ENCODE measurements around the gene SLX4IP. TPM values are rescaled to one million over a fixed set of nuclear protein-coding genes. Genes with fewer than 3 reads are reported as not detected.

Gene SLX4IP
- total RNA-seq, 1 experiment from 2014 or later = 5.4 TPM

DNA sequence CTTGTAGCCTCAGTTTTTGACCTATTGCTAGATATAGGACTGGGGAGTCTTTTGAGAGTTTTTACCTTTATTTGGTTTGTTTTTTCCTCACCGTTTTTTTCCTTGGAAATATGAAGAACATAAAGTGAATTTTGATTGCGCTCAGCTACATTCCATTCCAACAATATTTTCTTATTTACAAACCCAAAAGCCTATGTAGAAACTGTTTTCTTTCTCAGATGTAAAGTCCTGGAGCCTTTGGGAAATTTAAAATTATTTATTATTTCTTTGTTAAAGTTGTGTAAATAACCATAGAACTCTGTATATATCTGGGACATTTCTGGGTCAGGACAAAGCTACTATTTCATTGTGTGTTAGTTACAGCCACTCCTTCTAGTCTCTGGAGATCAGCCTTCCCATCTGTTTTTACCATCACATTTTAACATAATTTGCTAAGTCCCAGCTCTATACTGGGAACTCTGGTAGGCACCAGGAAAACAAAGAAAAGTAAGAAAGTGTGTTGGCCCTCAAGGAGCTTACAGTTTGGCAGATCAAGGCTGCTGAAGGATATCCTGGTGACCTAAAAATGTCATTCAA is 169.8 kb downstream of the SLX4IP start:
- no peak for DNase-seq
- peaks cover 13% of the 10 kb centered on the region for H3K4me1 Mint-ChIP-seq (ENCODE audit: low read depth, unreplicated experiment)
- TF ChIP-seq, protein P1, sequence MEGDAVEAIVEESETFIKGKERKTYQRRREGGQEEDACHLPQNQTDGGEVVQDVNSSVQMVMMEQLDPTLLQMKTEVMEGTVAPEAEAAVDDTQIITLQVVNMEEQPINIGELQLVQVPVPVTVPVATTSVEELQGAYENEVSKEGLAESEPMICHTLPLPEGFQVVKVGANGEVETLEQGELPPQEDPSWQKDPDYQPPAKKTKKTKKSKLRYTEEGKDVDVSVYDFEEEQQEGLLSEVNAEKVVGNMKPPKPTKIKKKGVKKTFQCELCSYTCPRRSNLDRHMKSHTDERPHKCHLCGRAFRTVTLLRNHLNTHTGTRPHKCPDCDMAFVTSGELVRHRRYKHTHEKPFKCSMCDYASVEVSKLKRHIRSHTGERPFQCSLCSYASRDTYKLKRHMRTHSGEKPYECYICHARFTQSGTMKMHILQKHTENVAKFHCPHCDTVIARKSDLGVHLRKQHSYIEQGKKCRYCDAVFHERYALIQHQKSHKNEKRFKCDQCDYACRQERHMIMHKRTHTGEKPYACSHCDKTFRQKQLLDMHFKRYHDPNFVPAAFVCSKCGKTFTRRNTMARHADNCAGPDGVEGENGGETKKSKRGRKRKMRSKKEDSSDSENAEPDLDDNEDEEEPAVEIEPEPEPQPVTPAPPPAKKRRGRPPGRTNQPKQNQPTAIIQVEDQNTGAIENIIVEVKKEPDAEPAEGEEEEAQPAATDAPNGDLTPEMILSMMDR (IDR thresholded peaks at IDR 0.05; ENCODE audit: unreplicated experiment) = no peak
- no peak overlapping the region for H3K4me3 Mint-ChIP-seq (ENCODE audit: low read depth, unreplicated experiment)
- intact Hi-C loops (cut with micrococcal nuclease; ENCODE audit: unreplicated experiment) = no loop called here
- H3K36me3 Mint-ChIP-seq (ENCODE audit: insufficient read depth, unreplicated experiment) = peaks cover 5% of the 10 kb centered on the region
- CTCF ChIA-PET = interaction anchor here (0.5 kb wide), 1 partner anchor 63 kb away, joined by 6 read pairs; no protein-coding TSS in a partner anchor
- peaks cover 2% of the 10 kb centered on the region for H3K9me3 Mint-ChIP-seq (ENCODE audit: low read depth, unreplicated experiment)
- BruUV-seq (replicated peaks) = no TSS peak
- H3K27ac Mint-ChIP-seq (ENCODE audit: unreplicated experiment) = peak overlapping the region; percentile 16
- H3K27me3 Mint-ChIP-seq (ENCODE audit: unreplicated experiment) = no peaks in the 10 kb centered on the region

DNA sequence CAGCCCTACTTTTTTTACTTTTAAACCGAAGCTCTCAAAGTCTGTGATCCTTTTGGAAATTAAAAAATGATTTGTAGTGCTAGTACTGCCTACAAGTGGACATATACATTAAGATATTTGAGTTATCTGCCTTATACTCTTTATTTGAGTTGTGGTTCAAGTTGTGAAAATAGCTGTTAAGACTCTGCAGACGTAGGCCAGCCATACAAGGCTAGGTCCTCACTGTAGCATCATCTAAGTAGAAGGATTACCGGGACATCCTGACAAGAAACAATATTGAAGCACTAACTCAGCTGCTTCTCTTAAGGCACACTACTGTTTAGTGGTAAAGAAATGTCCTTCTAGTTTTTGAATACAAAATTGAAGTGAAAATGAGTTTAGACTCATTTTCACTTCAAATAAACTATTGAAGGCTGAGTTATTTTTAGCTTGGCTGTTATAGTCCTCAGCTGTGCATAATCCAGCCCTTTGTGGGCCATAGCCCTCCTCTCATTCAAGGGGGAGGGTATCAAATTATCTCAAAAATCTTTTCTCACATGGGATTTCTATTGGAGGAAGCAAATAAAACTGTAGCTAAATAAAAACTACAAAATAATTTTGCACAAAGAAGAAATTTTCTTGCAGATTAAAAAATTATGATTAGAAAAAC is 170.6 kb downstream of the SLX4IP start:
- peaks cover 2% of the 10 kb centered on the region for H3K9me3 Mint-ChIP-seq (ENCODE audit: low read depth, unreplicated experiment)
- CTCF ChIA-PET = interaction anchor here (0.8 kb wide), 1 partner anchor 13 kb away, joined by 3 read pairs; no protein-coding TSS in a partner anchor

DNA sequence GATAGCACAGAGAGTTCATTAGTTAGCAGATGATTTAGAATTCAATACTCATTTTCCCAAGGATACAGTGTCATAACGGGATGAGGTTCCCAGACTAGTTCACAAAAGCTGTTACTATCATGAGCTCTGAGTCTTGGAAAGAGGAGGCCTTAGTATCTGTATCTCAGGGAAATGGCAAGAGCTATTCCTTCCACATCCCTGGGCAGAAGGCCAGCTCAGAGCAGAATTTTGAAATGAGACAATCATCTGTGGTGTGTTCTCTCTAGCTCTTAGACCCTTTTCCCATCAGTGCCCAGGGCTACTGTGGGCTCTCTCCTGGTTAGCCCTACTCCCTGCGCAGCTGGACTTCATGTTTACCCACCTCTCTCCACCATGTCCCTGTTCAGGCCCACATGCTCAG is 174.2 kb downstream of the SLX4IP start:
- Mint-ChIP-seq H3K9me3 (ENCODE audit: low read depth, unreplicated experiment) (no peaks in the 10 kb centered on the region), H3K27ac (ENCODE audit: unreplicated experiment) (no peak overlapping the region)

More for the DNA sequence above, 170.6 kb downstream of the SLX4IP start:
- no peaks in the 10 kb centered on the region for H3K27me3 Mint-ChIP-seq (ENCODE audit: unreplicated experiment)
- BruUV-seq (replicated peaks) = no TSS peak
- H3K4me3 Mint-ChIP-seq (ENCODE audit: low read depth, unreplicated experiment) = no peak overlapping the region
- H3K4me1 Mint-ChIP-seq (ENCODE audit: low read depth, unreplicated experiment) = peaks cover 13% of the 10 kb centered on the region
- H3K36me3 Mint-ChIP-seq (ENCODE audit: insufficient read depth, unreplicated experiment) = peaks cover 5% of the 10 kb centered on the region
- no peak for DNase-seq
- no peak overlapping the region for H3K27ac Mint-ChIP-seq (ENCODE audit: unreplicated experiment)
- intact Hi-C loops (cut with micrococcal nuclease; ENCODE audit: unreplicated experiment) = no loop called here
- TF ChIP-seq, protein P1 (IDR thresholded peaks at IDR 0.05; ENCODE audit: unreplicated experiment) = no peak

DNA sequence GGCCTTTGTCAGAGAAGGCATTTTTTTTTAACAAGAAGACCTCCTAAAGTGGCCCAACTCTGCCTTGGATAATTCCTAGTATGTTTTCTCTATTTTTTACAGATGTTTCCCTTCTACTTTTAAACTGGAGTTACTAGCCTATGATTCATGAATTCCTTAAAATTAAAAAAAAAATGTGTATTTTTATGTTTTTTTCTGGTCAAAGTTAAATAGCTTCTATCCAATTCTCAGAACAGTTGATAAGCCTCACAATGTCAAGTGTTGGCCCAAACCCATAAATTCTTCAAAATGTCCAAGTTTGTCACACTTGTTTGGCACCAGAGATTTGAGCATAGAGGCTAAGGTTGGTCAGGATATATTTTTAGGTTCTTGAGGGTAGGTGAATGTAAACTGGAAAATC is 174.7 kb downstream of the SLX4IP start:
- BruUV-seq (replicated peaks) = no TSS peak
- Mint-ChIP-seq H3K4me3 (ENCODE audit: low read depth, unreplicated experiment) (no peak overlapping the region), H3K27ac (ENCODE audit: unreplicated experiment) (no peak overlapping the region), H3K4me1 (ENCODE audit: low read depth, unreplicated experiment) (no peaks in the 10 kb centered on the region), H3K9me3 (ENCODE audit: low read depth, unreplicated experiment) (no peaks in the 10 kb centered on the region), H3K36me3 (ENCODE audit: insufficient read depth, unreplicated experiment) (no peaks in the 10 kb centered on the region), H3K27me3 (ENCODE audit: unreplicated experiment) (no peaks in the 10 kb centered on the region)
- intact Hi-C loops (cut with micrococcal nuclease; ENCODE audit: unreplicated experiment) = no loop called here
- DNase-seq = no peak
- CTCF ChIA-PET = no interaction called here
- TF ChIP-seq, protein P1 (IDR thresholded peaks at IDR 0.05; ENCODE audit: unreplicated experiment) = no peak

More for the DNA sequence above, 174.2 kb downstream of the SLX4IP start:
- Mint-ChIP-seq H3K4me1 (ENCODE audit: low read depth, unreplicated experiment) (peaks cover 2% of the 10 kb centered on the region), H3K4me3 (ENCODE audit: low read depth, unreplicated experiment) (no peak overlapping the region), H3K36me3 (ENCODE audit: insufficient read depth, unreplicated experiment) (no peaks in the 10 kb centered on the region), H3K27me3 (ENCODE audit: unreplicated experiment) (no peaks in the 10 kb centered on the region)
- intact Hi-C loops (cut with micrococcal nuclease; ENCODE audit: unreplicated experiment) = no loop called here
- TF ChIP-seq, protein P1 (IDR thresholded peaks at IDR 0.05; ENCODE audit: unreplicated experiment) = no peak
- no TSS peak for BruUV-seq (replicated peaks)
- no peak for DNase-seq
- CTCF ChIA-PET = no interaction called here
